ENCODE data around the gene CPZ.

CPZ gene

GRCh38 chr4:8610858-8611616 lies 18.5 kb downstream of the CPZ start:
- DNase-seq: no peak
- Histone ChIP-seq H3K14ac (ENCODE audit: low read length) (no peak overlapping the region), H4K8ac (ENCODE audit: low read depth, low read length) (no peak overlapping the region), H3K36me3 (ENCODE audit: control insufficient read depth in 1 of 2, insufficient read depth in 2 of 2, low read length in 2 of 2) (peaks cover 65 to 73% of the 10 kb centered on the region in 2 experiments), H3K18ac (ENCODE audit: low read length) (no peak overlapping the region), H4K12ac (ENCODE audit: low read depth, low read length) (no peak overlapping the region), H3K27me3 (ENCODE audit: insufficient read depth, low read length) (no peaks in the 10 kb centered on the region), H2BK5ac (ENCODE audit: low read depth, low read length, poor library complexity) (no peak overlapping the region), H3K27ac (ENCODE audit: low read depth, low read length) (no peak overlapping the region), H2AFZ (ENCODE audit: insufficient read depth, low read length, poor library complexity) (no peak overlapping the region), H3K9ac (ENCODE audit: low read length) (no peak overlapping the region), H2AK5ac (ENCODE audit: low read length) (no peak overlapping the region), H3K4me1 (ENCODE audit: control insufficient read depth in 1 of 2, insufficient read depth in 2 of 2, low read length in 2 of 2) (peaks cover 8 to 13% of the 10 kb centered on the region in 2 experiments), H3K9me3 (ENCODE audit: insufficient read depth, low read depth, low read length) (no peaks in the 10 kb centered on the region), H3K23ac (ENCODE audit: low read length) (no peak overlapping the region), H2BK120ac (ENCODE audit: insufficient read depth, low read length, poor library complexity) (no peak overlapping the region), H3K79me2 (ENCODE audit: control insufficient read depth, insufficient read depth, low read length, poor library complexity) (no peaks in the 10 kb centered on the region), H3K4me2 (ENCODE audit: low read length) (no peak overlapping the region), H3K4me3 (ENCODE audit: low read depth, low read length) (no peak overlapping the region), H2BK12ac (ENCODE audit: low read length) (no peak overlapping the region), H3K79me1 (ENCODE audit: low read length) (no peaks in the 10 kb centered on the region), H3K4ac (ENCODE audit: low read depth, low read length) (no peak overlapping the region), H4K91ac (ENCODE audit: low read depth, low read length) (no peak overlapping the region)
- WGBS (ENCODE audit: extremely low coverage, insufficient coverage, insufficient read length): 92% methylated on average over 2 of the region's 8 CpGs

GRCh38 chr4:8612646-8613045 lies 20.1 kb downstream of the CPZ start:
- no peak for DNase-seq
- no CpG with 5 or more reads among the region's 8 CpGs for WGBS (ENCODE audit: extremely low coverage, insufficient coverage, insufficient read length)
- Histone ChIP-seq H3K27me3 (ENCODE audit: insufficient read depth, low read length) (no peaks in the 10 kb centered on the region), H3K27ac (ENCODE audit: low read depth, low read length) (no peak overlapping the region), H3K79me2 (ENCODE audit: control insufficient read depth, insufficient read depth, low read length, poor library complexity) (no peaks in the 10 kb centered on the region), H3K18ac (ENCODE audit: low read length) (no peak overlapping the region), H3K23ac (ENCODE audit: low read length) (no peak overlapping the region), H3K4me3 (ENCODE audit: low read depth, low read length) (no peak overlapping the region), H3K36me3 (ENCODE audit: control insufficient read depth in 1 of 2, insufficient read depth in 2 of 2, low read length in 2 of 2) (peaks cover 62 to 69% of the 10 kb centered on the region in 2 experiments), H3K4ac (ENCODE audit: low read depth, low read length) (no peak overlapping the region), H3K9me3 (ENCODE audit: insufficient read depth, low read depth, low read length) (no peaks in the 10 kb centered on the region), H2AFZ (ENCODE audit: insufficient read depth, low read length, poor library complexity) (no peak overlapping the region), H4K8ac (ENCODE audit: low read depth, low read length) (no peak overlapping the region), H2BK12ac (ENCODE audit: low read length) (no peak overlapping the region), H2AK5ac (ENCODE audit: low read length) (no peak overlapping the region), H3K9ac (ENCODE audit: low read length) (no peak overlapping the region), H3K79me1 (ENCODE audit: low read length) (peaks cover 5% of the 10 kb centered on the region), H2BK5ac (ENCODE audit: low read depth, low read length, poor library complexity) (no peak overlapping the region), H2BK120ac (ENCODE audit: insufficient read depth, low read length, poor library complexity) (no peak overlapping the region), H3K4me2 (ENCODE audit: low read length) (no peak overlapping the region), H4K91ac (ENCODE audit: low read depth, low read length) (no peak overlapping the region), H3K14ac (ENCODE audit: low read length) (no peak overlapping the region), H3K4me1 (ENCODE audit: control insufficient read depth in 1 of 2, insufficient read depth in 2 of 2, low read length in 2 of 2) (peaks cover 13 to 17% of the 10 kb centered on the region in 2 experiments), H4K12ac (ENCODE audit: low read depth, low read length) (no peak overlapping the region)

- H4K8ac ChIP-seq (ENCODE audit: low read depth, low read length): no peak overlapping the region
- H2AFZ ChIP-seq (ENCODE audit: insufficient read depth, low read length, poor library complexity): no peak overlapping the region
- H3K9ac ChIP-seq (ENCODE audit: low read length): no peak overlapping the region
- no CpG with 5 or more reads among the region's 35 CpGs for WGBS (ENCODE audit: extremely low coverage, insufficient coverage, insufficient read length)
- no peak for DNase-seq
- no peaks in the 10 kb centered on the region for H3K79me2 ChIP-seq (ENCODE audit: control insufficient read depth, insufficient read depth, low read length, poor library complexity)
- H3K4me2 ChIP-seq (ENCODE audit: low read length): no peak overlapping the region
- no peak overlapping the region for H2BK120ac ChIP-seq (ENCODE audit: insufficient read depth, low read length, poor library complexity)
- H3K27me3 ChIP-seq (ENCODE audit: insufficient read depth, low read length): no peaks in the 10 kb centered on the region
- H4K12ac ChIP-seq (ENCODE audit: low read depth, low read length): no peak overlapping the region
- no peak overlapping the region for H3K14ac ChIP-seq (ENCODE audit: low read length)
- no peak overlapping the region for H2AK5ac ChIP-seq (ENCODE audit: low read length)
- H4K91ac ChIP-seq (ENCODE audit: low read depth, low read length): no peak overlapping the region
- H3K9me3 ChIP-seq (ENCODE audit: insufficient read depth, low read depth, low read length): no peaks in the 10 kb centered on the region
- peaks cover 13 to 17% of the 10 kb centered on the region in 2 experiments for H3K4me1 ChIP-seq (ENCODE audit: control insufficient read depth in 1 of 2, insufficient read depth in 2 of 2, low read length in 2 of 2)
- H3K4me3 ChIP-seq (ENCODE audit: low read depth, low read length): no peak overlapping the region
- H3K18ac ChIP-seq (ENCODE audit: low read length): no peak overlapping the region
- no peak overlapping the region for H2BK12ac ChIP-seq (ENCODE audit: low read length)
- no peak overlapping the region for H3K23ac ChIP-seq (ENCODE audit: low read length)
- H3K36me3 ChIP-seq (ENCODE audit: control insufficient read depth in 1 of 2, insufficient read depth in 2 of 2, low read length in 2 of 2): peaks cover 66 to 71% of the 10 kb centered on the region in 2 experiments
- no peak overlapping the region for H3K27ac ChIP-seq (ENCODE audit: low read depth, low read length)
- no peak overlapping the region for H3K4ac ChIP-seq (ENCODE audit: low read depth, low read length)
- H2BK5ac ChIP-seq (ENCODE audit: low read depth, low read length, poor library complexity): no peak overlapping the region
- peaks cover 5% of the 10 kb centered on the region for H3K79me1 ChIP-seq (ENCODE audit: low read length)
Observed at GRCh38 chr4:8613421-8614364, 21.1 kb downstream of the CPZ start.

GRCh38 chr4:8614365-8615193 lies 22.0 kb downstream of the CPZ start:
- Histone ChIP-seq H3K9me3 (ENCODE audit: insufficient read depth, low read depth, low read length) (no peaks in the 10 kb centered on the region), H2BK12ac (ENCODE audit: low read length) (no peak overlapping the region), H2BK5ac (ENCODE audit: low read depth, low read length, poor library complexity) (no peak overlapping the region), H3K4me1 (ENCODE audit: control insufficient read depth in 1 of 2, insufficient read depth in 2 of 2, low read length in 2 of 2) (peaks cover 13 to 17% of the 10 kb centered on the region in 2 experiments), H3K4me3 (ENCODE audit: low read depth, low read length) (no peak overlapping the region), H4K12ac (ENCODE audit: low read depth, low read length) (no peak overlapping the region), H4K8ac (ENCODE audit: low read depth, low read length) (no peak overlapping the region), H3K36me3 (ENCODE audit: control insufficient read depth in 1 of 2, insufficient read depth in 2 of 2, low read length in 2 of 2) (peaks cover 71 to 77% of the 10 kb centered on the region in 2 experiments), H3K27ac (ENCODE audit: low read depth, low read length) (peak overlapping the region; percentile 7), H3K79me1 (ENCODE audit: low read length) (peaks cover 5% of the 10 kb centered on the region), H3K4ac (ENCODE audit: low read depth, low read length) (no peak overlapping the region), H3K23ac (ENCODE audit: low read length) (no peak overlapping the region), H2AFZ (ENCODE audit: insufficient read depth, low read length, poor library complexity) (no peak overlapping the region), H3K27me3 (ENCODE audit: insufficient read depth, low read length) (no peaks in the 10 kb centered on the region), H3K79me2 (ENCODE audit: control insufficient read depth, insufficient read depth, low read length, poor library complexity) (no peaks in the 10 kb centered on the region), H3K18ac (ENCODE audit: low read length) (no peak overlapping the region), H3K14ac (ENCODE audit: low read length) (no peak overlapping the region), H2BK120ac (ENCODE audit: insufficient read depth, low read length, poor library complexity) (no peak overlapping the region), H4K91ac (ENCODE audit: low read depth, low read length) (no peak overlapping the region), H2AK5ac (ENCODE audit: low read length) (no peak overlapping the region), H3K4me2 (ENCODE audit: low read length) (no peak overlapping the region), H3K9ac (ENCODE audit: low read length) (no peak overlapping the region)
- WGBS (ENCODE audit: extremely low coverage, insufficient coverage, insufficient read length): no CpG with 5 or more reads among the region's 22 CpGs
- no peak for DNase-seq

Data from trophoblast cell (in vitro differentiated cells and primary cell).